DMS53 treated with DMSO at 0.1 percent for 48 hours (cell line): ENCODE data around the gene ATP10D.

Experiments used
- DNase-seq: peaks from one replicate; lab custom pipeline; 2025; ENCODE audit not compliant: unreplicated experiment; lab: John Stamatoyannopoulos, UW

The ATP10D gene

GRCh38 chr4:47485047-47485692 is at the start of gene ATP10D:
TSS of gene ATP10D (plus strand) at chr4:47485275. CDS start at chr4:47512541, 27,266 bp downstream.
- DNase-seq = peak; percentile 91

- no peak for DNase-seq
Observed at GRCh38 chr4:47442980-47443379, 42.1 kb upstream of the ATP10D start.

- DNase-seq = no peak
Observed at GRCh38 chr4:47444031-47444430, 41.0 kb upstream of the ATP10D start.

GRCh38 chr4:47451657-47452056 is 33.4 kb upstream of the ATP10D start:
- DNase-seq = no peak

GRCh38 chr4:47462799-47463234 is 22.3 kb upstream of the ATP10D start:
- DNase-seq = no peak

- peak; percentile 97 for DNase-seq
Observed at GRCh38 chr4:47463235-47463956, 21.7 kb upstream of the ATP10D start, which contains the start of gene COMMD8. TSS of gene COMMD8 (minus strand) at chr4:47463702. CDS start at chr4:47463651, 51 bp downstream.

GRCh38 chr4:47465004-47465403 is 20.1 kb upstream of the ATP10D start:
- no peak for DNase-seq

GRCh38 chr4:47466056-47466785 is 18.9 kb upstream of the ATP10D start:
- no peak for DNase-seq

GRCh38 chr4:47468706-47469365 is 16.2 kb upstream of the ATP10D start:
- DNase-seq = no peak

GRCh38 chr4:47469951-47470350 is 15.1 kb upstream of the ATP10D start:
- DNase-seq = no peak

GRCh38 chr4:47471064-47471463 is 14.0 kb upstream of the ATP10D start:
- DNase-seq = no peak

GRCh38 chr4:47471591-47471990 is 13.5 kb upstream of the ATP10D start:
- no peak for DNase-seq

GRCh38 chr4:47473141-47473750 is 11.8 kb upstream of the ATP10D start:
- no peak for DNase-seq

- DNase-seq = no peak
Observed at GRCh38 chr4:47474799-47475198, 10.3 kb upstream of the ATP10D start.

- DNase-seq = no peak
Observed at GRCh38 chr4:47475411-47475810, 9.7 kb upstream of the ATP10D start.

- no peak for DNase-seq
Observed at GRCh38 chr4:47478804-47479203, 6.3 kb upstream of the ATP10D start.

GRCh38 chr4:47482326-47482725 is 2.7 kb upstream of the ATP10D start:
- DNase-seq = no peak

- DNase-seq = no peak
Observed at GRCh38 chr4:47483745-47484144, 1.3 kb upstream of the ATP10D start.

- no peak for DNase-seq
Observed at GRCh38 chr4:47484168-47484567, 907 bp upstream of the ATP10D start.

GRCh38 chr4:47485768-47486167 is 693 bp downstream of the ATP10D start:
- DNase-seq = no peak

GRCh38 chr4:47486231-47486673 is 1.2 kb downstream of the ATP10D start:
- DNase-seq = no peak
